Measurements from ENCODE around the gene ADCY10.

ADCY10 gene

DNA sequence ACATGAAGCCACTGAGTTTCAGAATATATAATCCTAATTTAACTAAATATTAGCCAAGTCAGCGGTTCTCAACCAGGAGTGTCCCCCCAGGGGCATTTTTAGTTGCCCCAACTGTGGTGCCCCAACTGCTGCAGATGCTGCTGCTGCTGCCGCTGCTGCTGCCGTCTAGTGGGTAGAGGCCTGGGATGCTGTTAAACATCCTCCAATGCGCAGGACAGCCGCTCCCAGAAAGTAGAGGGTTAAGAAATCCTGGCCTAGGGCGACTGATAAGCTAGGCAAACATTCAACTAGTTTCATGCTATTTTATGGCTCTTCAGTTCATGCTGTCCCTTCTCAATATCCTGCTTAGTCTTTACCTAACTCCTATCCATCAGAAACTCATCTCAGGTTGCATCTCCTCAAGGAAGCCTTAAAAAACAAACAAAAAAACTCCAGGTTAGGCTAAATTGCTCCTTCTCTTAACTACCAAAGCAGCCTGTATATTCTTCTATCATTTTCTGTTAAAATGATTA is 12.6 kb upstream of the ADCY10 start:
- no peak overlapping the region for H3K4me3 ChIP-seq (ENCODE audit: low read depth, low read length)
- TF ChIP-seq, protein P1, sequence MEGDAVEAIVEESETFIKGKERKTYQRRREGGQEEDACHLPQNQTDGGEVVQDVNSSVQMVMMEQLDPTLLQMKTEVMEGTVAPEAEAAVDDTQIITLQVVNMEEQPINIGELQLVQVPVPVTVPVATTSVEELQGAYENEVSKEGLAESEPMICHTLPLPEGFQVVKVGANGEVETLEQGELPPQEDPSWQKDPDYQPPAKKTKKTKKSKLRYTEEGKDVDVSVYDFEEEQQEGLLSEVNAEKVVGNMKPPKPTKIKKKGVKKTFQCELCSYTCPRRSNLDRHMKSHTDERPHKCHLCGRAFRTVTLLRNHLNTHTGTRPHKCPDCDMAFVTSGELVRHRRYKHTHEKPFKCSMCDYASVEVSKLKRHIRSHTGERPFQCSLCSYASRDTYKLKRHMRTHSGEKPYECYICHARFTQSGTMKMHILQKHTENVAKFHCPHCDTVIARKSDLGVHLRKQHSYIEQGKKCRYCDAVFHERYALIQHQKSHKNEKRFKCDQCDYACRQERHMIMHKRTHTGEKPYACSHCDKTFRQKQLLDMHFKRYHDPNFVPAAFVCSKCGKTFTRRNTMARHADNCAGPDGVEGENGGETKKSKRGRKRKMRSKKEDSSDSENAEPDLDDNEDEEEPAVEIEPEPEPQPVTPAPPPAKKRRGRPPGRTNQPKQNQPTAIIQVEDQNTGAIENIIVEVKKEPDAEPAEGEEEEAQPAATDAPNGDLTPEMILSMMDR (IDR thresholded peaks at IDR 0.05; ENCODE audit: low read depth, low read length), result no peak

DNA sequence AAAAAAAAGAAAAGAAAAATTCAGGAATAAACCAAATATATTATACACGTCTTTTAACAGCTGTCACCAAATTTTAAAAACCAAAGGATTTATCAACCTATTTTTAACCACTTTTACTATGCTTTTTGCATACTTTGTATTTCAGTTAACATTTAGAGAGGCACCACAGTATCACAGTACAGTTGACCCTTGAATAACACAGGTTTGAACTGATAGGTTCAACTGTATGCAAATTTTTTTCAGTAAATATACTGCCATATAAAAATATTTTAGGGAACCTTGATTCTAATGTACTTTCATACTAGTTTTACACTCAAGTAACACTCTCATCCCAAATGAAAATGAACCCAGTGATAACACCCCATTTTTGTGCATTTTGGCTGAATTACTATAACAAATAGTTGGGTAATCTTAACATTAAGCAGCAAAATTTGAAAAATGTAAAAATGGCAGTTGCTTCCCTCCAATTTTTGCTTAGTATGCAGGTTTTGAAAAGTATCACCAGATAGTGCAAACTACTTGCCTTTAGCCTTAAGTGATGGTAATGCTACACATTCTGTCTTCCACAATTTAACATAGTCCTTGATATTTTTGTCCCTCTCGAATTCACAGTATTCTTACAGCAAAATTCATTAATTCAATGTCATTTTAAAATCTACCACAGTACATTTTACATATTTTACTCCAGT is 10.8 kb upstream of the ADCY10 start:
- TF ChIP-seq, protein P1 (IDR thresholded peaks at IDR 0.05; ENCODE audit: low read depth, low read length), result no peak

DNA sequence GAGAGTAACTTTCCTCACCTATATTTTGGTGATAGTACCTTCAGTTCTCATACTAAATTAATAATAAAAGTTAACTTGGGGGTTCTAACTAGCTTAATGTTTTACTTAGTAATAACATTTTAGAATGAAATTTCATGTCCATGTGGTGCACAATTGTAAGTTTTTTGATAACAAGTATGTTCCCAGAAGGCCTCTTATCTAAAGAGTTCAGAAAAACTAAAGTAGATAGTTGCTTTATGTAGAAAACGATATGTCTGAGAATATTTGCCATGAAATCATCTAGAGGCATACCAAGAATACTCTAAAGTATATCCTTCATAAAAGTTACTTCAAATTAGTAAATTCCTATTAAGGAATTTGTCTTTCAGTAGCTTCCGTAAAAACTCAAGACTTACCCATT is 10.2 kb upstream of the ADCY10 start:
- no peak overlapping the region for H3K4me3 ChIP-seq (ENCODE audit: low read depth, low read length)
- TF ChIP-seq, protein P1 (IDR thresholded peaks at IDR 0.05; ENCODE audit: low read depth, low read length), result no peak

More for the DNA sequence above, 10.8 kb upstream of the ADCY10 start:
- H3K4me3 ChIP-seq (ENCODE audit: low read depth, low read length), result no peak overlapping the region

DNA sequence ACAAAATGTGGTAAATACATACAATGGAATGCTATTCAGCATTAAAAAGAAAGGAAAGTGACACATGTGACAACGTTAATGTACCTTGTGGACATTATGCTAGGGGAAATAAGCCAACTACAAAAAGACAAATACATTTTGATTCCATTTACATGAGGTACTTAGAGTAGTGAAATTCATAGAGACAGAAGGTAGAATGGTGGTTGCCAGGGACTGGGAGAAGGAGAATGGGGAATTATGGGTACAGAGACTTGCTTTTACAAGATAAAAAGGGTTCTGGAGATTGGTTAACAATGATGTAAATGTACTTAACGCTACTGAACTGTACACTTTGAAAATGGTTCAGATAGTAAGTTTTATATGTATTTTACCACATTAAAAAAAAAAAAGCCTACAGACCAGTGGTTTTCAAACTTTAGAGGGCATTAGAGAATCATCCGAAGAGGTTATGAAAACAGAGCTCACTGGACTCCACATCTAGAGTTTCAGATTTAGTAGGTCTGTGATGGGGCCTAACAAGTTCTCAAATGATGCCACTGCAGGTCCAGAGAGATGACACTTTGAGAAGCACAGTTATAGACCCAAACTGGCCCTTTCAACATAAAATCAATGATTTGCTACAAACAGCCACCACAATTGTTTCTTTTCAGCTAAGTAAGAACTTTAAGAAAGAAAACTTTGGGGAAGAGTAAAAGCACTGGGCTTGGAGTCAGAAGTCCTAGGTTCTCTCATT is 9.6 kb upstream of the ADCY10 start:
- no peak overlapping the region for H3K4me3 ChIP-seq (ENCODE audit: low read depth, low read length)
- TF ChIP-seq, protein P1 (IDR thresholded peaks at IDR 0.05; ENCODE audit: low read depth, low read length), result no peak

DNA sequence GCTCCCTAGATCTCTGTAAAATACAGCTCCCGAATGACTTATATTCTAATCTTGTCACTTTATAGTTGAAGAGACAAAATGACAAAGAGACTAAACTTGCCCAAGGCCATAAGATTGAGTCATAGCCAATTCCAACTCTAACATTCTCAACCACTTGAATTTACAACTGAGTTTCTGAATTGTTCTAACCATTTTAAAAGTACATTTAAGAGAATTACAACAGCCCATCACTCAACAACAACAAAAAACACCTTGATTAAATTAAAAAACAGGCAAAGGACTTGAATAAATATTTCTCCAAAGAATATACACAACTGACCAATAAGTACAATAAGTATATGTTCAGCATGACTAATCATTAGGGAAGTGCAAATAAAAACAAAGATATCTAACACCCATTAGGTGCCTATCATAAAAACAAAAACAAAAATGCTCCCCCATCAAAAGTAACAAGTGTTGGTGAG is 8.7 kb upstream of the ADCY10 start:
- TF ChIP-seq, protein P1 (IDR thresholded peaks at IDR 0.05; ENCODE audit: low read depth, low read length), result no peak
- no peak overlapping the region for H3K4me3 ChIP-seq (ENCODE audit: low read depth, low read length)

DNA sequence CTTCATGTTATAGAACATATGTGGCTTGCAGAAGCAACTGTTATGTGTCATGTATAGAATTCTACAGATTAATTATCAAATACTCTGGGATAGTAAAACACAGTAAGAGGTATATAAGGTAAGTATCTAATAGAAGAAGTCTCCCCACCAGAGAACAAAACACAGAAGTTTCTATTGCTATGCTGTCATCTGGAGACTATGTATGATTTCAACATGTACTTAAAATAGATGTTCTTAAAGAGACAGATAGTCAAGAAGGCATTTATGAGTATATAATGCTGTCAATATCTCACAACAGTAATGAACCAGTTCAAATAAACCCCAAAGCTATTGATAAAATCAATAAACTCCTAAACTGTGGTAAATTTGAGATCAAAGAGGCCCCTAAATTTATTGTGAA is 8.1 kb upstream of the ADCY10 start:
- no peak overlapping the region for H3K4me3 ChIP-seq (ENCODE audit: low read depth, low read length)
- TF ChIP-seq, protein P1 (IDR thresholded peaks at IDR 0.05; ENCODE audit: low read depth, low read length), result no peak
